Measurements from ENCODE around the gene SNX33. TPM values are rescaled to one million over a fixed set of nuclear protein-coding genes. Genes with fewer than 3 reads are reported as not detected.

Gene SNX33
- total and polyA plus RNA-seq, 2 donors (not counting 1 experiment from before 2014, with no cell fraction given): 0.22 to 0.59 TPM

DNA sequence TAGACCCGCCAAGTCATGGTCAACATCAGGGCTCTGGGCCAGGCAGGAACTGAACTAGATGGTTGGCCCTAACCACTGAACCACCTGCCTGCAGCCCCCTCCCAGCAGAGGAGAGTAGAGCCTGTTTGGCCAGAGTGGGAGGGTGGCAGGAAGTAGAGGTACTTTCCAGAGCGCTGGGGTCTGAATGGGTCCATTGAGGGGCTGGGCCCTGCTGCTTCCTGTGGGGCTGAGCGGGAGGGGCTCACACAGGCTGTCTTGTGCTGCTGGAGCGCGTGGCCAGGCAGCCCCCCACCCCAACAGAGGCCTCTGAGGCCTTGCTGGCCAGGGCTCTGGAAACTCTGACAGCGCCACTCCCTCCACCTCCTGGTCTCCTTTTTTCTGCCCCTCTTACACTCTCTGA lies 47.5 kb downstream of the SNX33 start:
- Histone ChIP-seq H4K20me1 (ENCODE audit: control insufficient read depth, insufficient read depth, low read length, poor library complexity, severe bottlenecking) (no peaks in the 10 kb centered on the region), H3K9me3 (ENCODE audit: control extremely low read depth in 1 of 3, control insufficient read depth in 2 of 3, insufficient read depth in 1 of 3, low read length in 2 of 3) (peaks cover 0 to 4% (median 0%) of the 10 kb centered on the region in 3 donors), H3K4me1 (ENCODE audit: control insufficient read depth in 2 of 2, insufficient read depth in 2 of 2, low read length in 2 of 2) (peaks cover 51 to 75% of the 10 kb centered on the region in 2 donors), H3K4me2 (replicated peaks; ENCODE audit: low read depth, low read length, poor library complexity, severe bottlenecking) (peak overlapping the region; percentile 73), H3K27ac (ENCODE audit: low read length in 2 of 2) (peak overlapping the region; percentile 34 to 53), H3K9ac (ENCODE audit: low read length) (peak overlapping the region; percentile 27), H3K27me3 (replicated peaks in 1 of 4; ENCODE audit: control extremely low read depth in 1 of 4, control insufficient read depth in 3 of 4, insufficient read depth in 4 of 4, low read length in 3 of 4) (peaks cover 0 to 4% (median 0%) of the 10 kb centered on the region in 4 experiments), H2AFZ (ENCODE audit: insufficient read depth, low read depth, low read length, poor library complexity, severe bottlenecking) (no peak overlapping the region), H3K79me2 (ENCODE audit: control insufficient read depth, insufficient read depth, low read length) (no peaks in the 10 kb centered on the region), H3K36me3 (replicated peaks in 1 of 2; ENCODE audit: control extremely low read depth in 1 of 2, control insufficient read depth in 1 of 2, extremely low read depth in 1 of 2, insufficient read depth in 2 of 2, low read length in 1 of 2) (no peaks in the 10 kb centered on the region), H3K4me3 (ENCODE audit: control extremely low read depth in 1 of 5, extremely low read depth in 1 of 5, insufficient read depth in 1 of 5, low read depth in 2 of 5, low read length in 4 of 5) (peak overlapping the region in 2 of 5 experiments; percentile 8 to 38)
- intact Hi-C loops (cut with micrococcal nuclease): no loop called here
- no peaks in the 10 kb centered on the region for H3K9me3 Mint-ChIP-seq (ENCODE audit: insufficient read depth)
- H3K4me1 Mint-ChIP-seq: peaks cover 75% of the 10 kb centered on the region
- ChIA-PET CTCF (interaction anchor here (1.0 to 1.2 kb wide), 3 partner anchors 9 to 327 kb away, joined by 3 to 6 read pairs (median 5); partner anchors contain the start of gene MAN2C1), POLR2A (interaction anchor here (0.5 kb wide), 2 partner anchors 112 to 566 kb away, joined by 3 to 5 read pairs; no protein-coding TSS in a partner anchor)
- H3K27ac Mint-ChIP-seq: peak overlapping the region; percentile 78
- H3K4me3 Mint-ChIP-seq: peak overlapping the region; percentile 78
- WGBS (ENCODE audit: insufficient coverage): 6% methylated on average over 5 of the region's 6 CpGs
- ATAC-seq (ENCODE audit: low read depth) (peak; percentile 4), DNase-seq (peak; percentile 51)
- peaks cover 3% of the 10 kb centered on the region for H3K27me3 Mint-ChIP-seq
- TF ChIP-seq CTCF (IDR thresholded peaks at IDR 0.05): no peak
- TF ChIP-seq EZH2 (IDR thresholded peaks at IDR 0.05; ENCODE audit: borderline replicate concordance, insufficient read depth, low read depth, low read length, poor library complexity, severe bottlenecking): no peak

DNA sequence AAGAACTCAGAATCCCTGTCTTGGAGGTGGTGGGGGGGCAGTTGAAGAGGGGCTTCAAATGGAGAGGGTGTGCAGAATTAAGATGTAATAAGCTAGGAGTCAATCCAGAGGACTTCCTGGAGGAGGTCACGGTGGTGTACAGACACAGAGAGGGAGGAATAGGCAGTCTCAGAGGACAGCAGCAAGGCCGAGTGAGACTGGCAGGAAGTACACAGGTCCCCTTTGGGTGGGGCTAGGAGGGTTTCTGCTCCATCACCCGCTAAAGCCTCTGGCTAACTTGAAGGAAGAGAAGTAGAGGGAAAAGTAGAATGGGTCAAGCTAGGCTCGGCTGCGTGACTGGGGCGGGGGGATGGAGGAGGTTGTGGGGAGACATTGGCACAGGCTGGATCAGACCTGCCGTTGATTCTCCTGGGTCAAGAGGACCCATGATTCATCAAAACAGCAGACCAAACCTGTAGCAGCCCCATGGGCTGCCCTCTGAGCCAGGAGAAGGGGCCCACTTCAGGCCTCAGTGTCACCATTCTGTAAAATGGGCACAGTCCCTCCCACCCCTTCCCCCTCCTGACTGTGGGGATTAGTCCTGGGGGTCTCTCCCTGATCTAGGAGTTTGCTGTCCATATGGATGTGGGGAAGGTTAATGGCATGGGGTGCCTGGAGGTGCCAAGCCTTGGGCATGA lies 48.1 kb downstream of the SNX33 start:
- intact Hi-C loops (cut with micrococcal nuclease): no loop called here
- Histone ChIP-seq H3K79me2 (ENCODE audit: control insufficient read depth, insufficient read depth, low read length) (no peaks in the 10 kb centered on the region), H3K4me2 (replicated peaks; ENCODE audit: low read depth, low read length, poor library complexity, severe bottlenecking) (peak overlapping the region; percentile 73), H2AFZ (ENCODE audit: insufficient read depth, low read depth, low read length, poor library complexity, severe bottlenecking) (peak overlapping the region; percentile 25), H3K27me3 (replicated peaks in 1 of 4; ENCODE audit: control extremely low read depth in 1 of 4, control insufficient read depth in 3 of 4, insufficient read depth in 4 of 4, low read length in 3 of 4) (peaks cover 0 to 4% (median 0%) of the 10 kb centered on the region in 4 experiments), H3K4me1 (ENCODE audit: control insufficient read depth in 2 of 2, insufficient read depth in 2 of 2, low read length in 2 of 2) (peaks cover 57 to 80% of the 10 kb centered on the region in 2 donors), H3K36me3 (replicated peaks in 1 of 2; ENCODE audit: control extremely low read depth in 1 of 2, control insufficient read depth in 1 of 2, extremely low read depth in 1 of 2, insufficient read depth in 2 of 2, low read length in 1 of 2) (no peaks in the 10 kb centered on the region), H3K9ac (ENCODE audit: low read length) (peak overlapping the region; percentile 27), H3K4me3 (ENCODE audit: control extremely low read depth in 1 of 5, extremely low read depth in 1 of 5, insufficient read depth in 1 of 5, low read depth in 2 of 5, low read length in 4 of 5) (peak overlapping the region in 2 of 5 experiments; percentile 8 to 38), H3K9me3 (ENCODE audit: control extremely low read depth in 1 of 3, control insufficient read depth in 2 of 3, insufficient read depth in 1 of 3, low read length in 2 of 3) (peaks cover 0 to 4% (median 0%) of the 10 kb centered on the region in 3 donors), H3K27ac (ENCODE audit: low read length in 2 of 2) (peak overlapping the region; percentile 34 to 53), H4K20me1 (ENCODE audit: control insufficient read depth, insufficient read depth, low read length, poor library complexity, severe bottlenecking) (no peaks in the 10 kb centered on the region)
- POLR2A ChIA-PET: interaction anchor here (0.5 kb wide), 2 partner anchors 112 to 567 kb away, joined by 3 to 5 read pairs; no protein-coding TSS in a partner anchor
- WGBS (ENCODE audit: insufficient coverage): 20% methylated on average over 7 of the region's 7 CpGs
- Mint-ChIP-seq H3K4me1 (peaks cover 80% of the 10 kb centered on the region), H3K4me3 (peak overlapping the region; percentile 78), H3K27ac (peak overlapping the region; percentile 89), H3K9me3 (ENCODE audit: insufficient read depth) (no peaks in the 10 kb centered on the region), H3K27me3 (peaks cover 3% of the 10 kb centered on the region)
- TF ChIP-seq CTCF (IDR thresholded peaks at IDR 0.05) (no peak), EZH2 (IDR thresholded peaks at IDR 0.05; ENCODE audit: borderline replicate concordance, insufficient read depth, low read depth, low read length, poor library complexity, severe bottlenecking) (no peak)
- CTCF ChIA-PET: no interaction called here
- ATAC-seq (ENCODE audit: low read depth) (no peak), DNase-seq (peak; percentile 49)
